ENCODE results near the gene ZNFX1.

DNA sequence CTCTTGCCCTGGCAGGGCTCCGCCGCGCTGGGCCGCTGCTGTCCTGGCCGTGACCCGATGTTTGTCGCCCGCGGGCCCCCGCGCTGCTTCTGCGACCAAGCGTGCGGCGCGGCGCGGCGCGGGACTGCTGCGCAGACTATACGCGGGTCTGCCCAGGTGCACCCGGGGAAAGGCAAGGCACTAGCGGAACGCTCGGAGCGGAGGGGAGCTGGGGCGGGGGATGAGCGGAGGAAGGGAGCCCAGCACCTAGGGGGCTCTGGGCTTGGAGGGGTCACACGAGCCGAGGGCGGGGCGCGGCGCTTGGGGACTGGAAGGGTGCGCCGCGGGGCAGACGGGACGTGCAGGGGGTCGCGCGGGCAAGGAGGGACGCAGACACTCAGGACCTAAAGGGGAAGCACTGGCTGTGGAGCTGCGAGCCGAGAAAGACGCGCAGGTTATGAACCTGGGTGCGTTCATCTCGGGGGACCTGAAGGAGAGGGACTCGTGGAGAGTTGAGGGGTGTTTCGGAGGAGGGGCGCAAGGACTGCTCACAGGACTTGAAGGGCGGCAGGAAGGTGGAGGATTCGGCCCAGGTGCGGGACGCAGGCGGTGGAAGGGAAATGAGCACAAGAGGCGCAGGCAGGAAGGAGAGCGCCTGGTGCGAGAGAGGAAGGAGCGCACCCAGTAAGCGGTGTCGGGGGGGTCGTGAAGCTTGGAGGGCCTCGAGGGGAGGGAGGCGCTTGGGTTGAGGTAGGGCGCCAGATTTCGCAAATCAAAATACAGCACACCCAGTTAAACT, 40.8 kb upstream of the ZNFX1 start:
- no peak for TF ChIP-seq POLR2A (IDR thresholded peaks at IDR 0.05)
- TF ChIP-seq CTCF (IDR thresholded peaks at IDR 0.05), result no peak
- TF ChIP-seq POLR2AphosphoS5 (IDR thresholded peaks at IDR 0.05; ENCODE audit: insufficient read depth in 1 of 2, low read depth in 1 of 2), result no peak

Measured in vagina (tissue), 2 donors.